ENCODE data around the gene LZIC.

Gene LZIC

DNA sequence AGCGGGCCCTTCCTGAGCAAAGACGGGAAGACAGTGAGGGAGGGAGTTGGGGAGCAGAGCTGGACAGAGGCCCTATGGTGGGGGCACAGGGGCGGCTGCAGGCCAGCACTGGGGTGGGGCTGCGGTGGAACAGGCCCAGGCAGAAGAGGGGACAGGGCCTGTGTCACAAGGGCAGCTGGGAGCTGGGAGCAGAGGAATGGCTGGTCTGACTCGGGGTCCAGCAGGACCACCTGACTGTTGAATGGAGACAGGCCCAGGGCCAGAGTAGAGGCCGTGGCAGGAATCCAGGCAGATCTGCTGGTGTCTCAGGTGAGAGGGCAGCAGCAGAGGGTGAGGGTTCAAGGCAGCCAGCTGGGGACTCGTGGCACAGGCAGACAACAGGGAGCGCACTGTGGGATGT, 58.4 kb downstream of the LZIC start:
- no peak for TF ChIP-seq GATA3 (IDR thresholded peaks at IDR 0.05; ENCODE audit: low read depth, low read length)
- no peak for TF ChIP-seq GATA2 (IDR thresholded peaks at IDR 0.05; ENCODE audit: low read depth, low read length)

GRCh38 chr1:9883585-9884449, 59.4 kb downstream of the LZIC start:
- TF ChIP-seq GATA3 (IDR thresholded peaks at IDR 0.05; ENCODE audit: low read depth, low read length) (no peak), GATA2 (IDR thresholded peaks at IDR 0.05; ENCODE audit: low read depth, low read length) (no peak)

- TF ChIP-seq GATA2 (IDR thresholded peaks at IDR 0.05; ENCODE audit: low read depth, low read length) (no peak), GATA3 (IDR thresholded peaks at IDR 0.05; ENCODE audit: low read depth, low read length) (no peak)
Observed at GRCh38 chr1:9882945-9883303, 60.3 kb downstream of the LZIC start.

DNA sequence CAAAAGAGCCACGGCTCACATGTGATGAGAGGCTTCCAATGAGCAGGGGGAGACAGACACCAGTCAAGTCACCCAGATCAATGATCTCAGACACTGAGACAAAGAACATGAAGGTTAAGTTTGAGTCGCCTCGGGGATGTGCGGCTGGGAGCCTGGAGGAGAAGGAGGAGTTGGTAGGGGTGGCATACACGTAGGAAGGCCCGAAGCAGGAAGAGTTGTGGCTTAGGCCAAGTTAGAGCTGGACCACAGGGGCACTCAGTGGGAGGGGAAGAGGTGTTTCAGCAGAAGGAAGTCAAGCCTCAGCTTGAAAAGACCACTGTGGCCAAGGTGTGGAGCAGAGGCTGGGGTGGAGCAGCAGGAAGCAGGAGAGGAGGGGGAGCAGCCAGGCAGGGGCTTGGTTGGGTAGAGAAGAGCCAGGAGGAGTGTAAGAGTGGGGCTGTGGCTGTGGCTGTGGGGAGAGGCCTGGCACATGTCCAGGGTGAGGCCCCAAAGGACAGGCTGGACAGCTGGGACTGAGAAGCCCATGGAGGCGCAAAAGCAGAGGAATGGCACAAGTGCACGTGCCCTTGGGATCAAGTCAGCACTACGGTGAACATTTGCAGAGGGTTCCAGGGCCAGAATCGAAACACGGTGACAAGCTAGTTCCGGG, 60.8 kb downstream of the LZIC start:
- TF ChIP-seq GATA3 (IDR thresholded peaks at IDR 0.05; ENCODE audit: low read depth, low read length) (no peak), GATA2 (IDR thresholded peaks at IDR 0.05; ENCODE audit: low read depth, low read length) (no peak)

DNA sequence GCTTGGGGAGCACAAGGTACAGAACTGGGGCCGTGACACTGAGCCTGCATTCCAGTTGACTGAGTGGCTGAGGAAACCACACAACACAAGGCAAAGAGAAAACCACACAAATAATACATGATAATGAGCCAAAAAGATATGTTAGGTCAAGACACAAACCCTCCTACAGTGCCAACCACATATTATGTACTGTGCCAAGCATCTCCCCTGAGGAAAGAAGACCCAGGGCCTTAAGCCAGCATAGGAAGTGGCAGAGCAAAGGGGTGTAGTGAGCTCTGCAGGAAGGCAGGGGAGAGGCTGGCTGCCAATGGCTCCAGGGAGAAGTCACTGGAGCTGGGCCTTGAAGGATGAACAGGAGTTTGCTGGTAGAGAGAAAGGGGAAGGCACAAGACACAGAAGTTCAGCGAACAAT, 61.3 kb downstream of the LZIC start:
- no peak for TF ChIP-seq GATA3 (IDR thresholded peaks at IDR 0.05; ENCODE audit: low read depth, low read length)
- TF ChIP-seq GATA2 (IDR thresholded peaks at IDR 0.05; ENCODE audit: low read depth, low read length): no peak

Data from SH-SY5Y (cell line).